Spleen (tissue), 11 donors: ENCODE results near the gene LRBA. TPM values are rescaled to one million over a fixed set of nuclear protein-coding genes. Genes with fewer than 3 reads are reported as not detected.

Source experiments
- DNase-seq: peaks from one replicate; pipeline ENCODE4 v3.0.0-alpha.2; 2020
- H3K27ac ChIP-seq, 8 donors: fragments of 200-600 bp; sonication (generic) in 7 of 8; 1 replicate in 4 of 8; 2 replicates in 4 of 8; pipeline versions ENCODE4 v1.5.0 to v1.8.0; 2016 to 2021; ENCODE audit warnings: inconsistent platforms in 4 of 8, mild to moderate bottlenecking in 4 of 8, moderate library complexity in 1 of 8
- H3K27me3 ChIP-seq, 7 donors: fragments of 200-600 bp; sonication (generic) in 6 of 7; replicated peaks in 1 of 7; 1 replicate in 4 of 7; 2 replicates in 3 of 7; pipeline versions ENCODE4 v1.5.0 to v1.8.0; 2016 to 2021; ENCODE audit warnings: inconsistent platforms in 3 of 7, mild to moderate bottlenecking in 1 of 7
- H3K36me3 ChIP-seq, 6 donors: fragments of 200-600 bp; sonication (generic) in 5 of 6; 1 replicate in 4 of 6; 2 replicates in 2 of 6; pipeline versions ENCODE4 v1.5.0 to v1.8.0; 2016 to 2021; ENCODE audit warnings: inconsistent platforms in 2 of 6
- H3K4me1 ChIP-seq, 6 donors: fragments of 200-600 bp; sonication (generic) in 5 of 6; 1 replicate in 3 of 6; 2 replicates in 3 of 6; pipeline versions ENCODE4 v1.5.0 to v1.8.0; 2016 to 2021; ENCODE audit warnings: inconsistent platforms in 3 of 6
- H3K4me3 ChIP-seq, 8 donors: fragments of 200-600 bp; sonication (generic) in 7 of 8; 1 replicate in 4 of 8; 2 replicates in 4 of 8; pipeline versions ENCODE4 v1.5.0 to v1.8.0; 2016 to 2021; ENCODE audit warnings: inconsistent platforms in 4 of 8, mild to moderate bottlenecking in 4 of 8, moderate library complexity in 2 of 8
- H3K9me3 ChIP-seq, 8 donors: fragments of 200-600 bp; sonication (generic) in 7 of 8; 1 replicate in 4 of 8; 2 replicates in 4 of 8; pipeline versions ENCODE4 v1.5.0 to v1.8.0; 2016 to 2021; ENCODE audit warnings: inconsistent platforms in 4 of 8
- CTCF ChIP-seq, 11 experiments: fragments of 200-600 bp in 7 of 11; fragments of 450-650 bp in 4 of 11; sonication (generic) in 4 of 11; IDR thresholded peaks in 8 of 11; conservative IDR thresholded peaks in 3 of 11; 1 replicate in 7 of 11; 2 replicates in 4 of 11; pipeline versions ENCODE4 v1.4.0 to v1.8.0; 2016 to 2021; ENCODE audit warnings: antibody characterized with exemption in 11 of 11, inconsistent platforms in 4 of 11, mild to moderate bottlenecking in 1 of 11
- POLR2A ChIP-seq, 3 donors: fragments of 450-650 bp; IDR thresholded peaks; one replicate each; pipeline ENCODE4 v1.5.1; 2017; ENCODE audit warnings: antibody characterized with exemption in 3 of 3, mild to moderate bottlenecking in 1 of 3
- POLR2AphosphoS5 ChIP-seq, 3 donors: sonication (generic); formaldehyde crosslinking; IDR thresholded peaks; one replicate each; pipeline ENCODE4 v1.5.1; 2017; ENCODE audit warnings: antibody characterized with exemption in 3 of 3
- WGBS, 5 donors: extraction: QIAGEN DNeasy Blood & Tissue Kit in 3 of 5; methylation state at CpG; one replicate each; pipeline versions ENCODE4 v1.1.5 to v1.1.7; 2013 to 2018; 5-methylcytosine and 5-hydroxymethylcytosine counted together
- intact Hi-C: fragments of 100-400 bp; cut with DNase I; formaldehyde crosslinking; loops from one replicate; pipeline ENCODE4 v1.15.0; 2023; ENCODE audit warnings: low total_unique reads
- polyA plus RNA-seq, 3 donors: library from polyadenylated mRNA; stranded (reverse); fragments of 200-250 nt; gene quantifications; one replicate each; pipeline ENCODE4 v1.2.1, GENCODE V29; 2013
- total RNA-seq, 7 donors: library from RNA; depleted of rRNA in 3 of 7; stranded (reverse); fragments of >200 nt in 3 of 7; fragmentation: NEBNext Ultra II Directional in 4 of 7; extraction: Animal tissue kit (Norgen Biotek cat#: 25700) in 4 of 7; gene quantifications; one replicate each; pipeline versions ENCODE4 v1.1.0 to v1.2.1, GENCODE V29; 2016 to 2021
- donor health status: healthy with polysubstance abuse.
- donor health status: DM: no; HTN: no; CAD: no; lungs with moderate emphysema.
- donor health status: DM: no; HTN: no; CAD: no.
- donor health status: Bipolar disorder and iron deficiency.
- donor health status: healthy.
- donor health status: DM: no; HTN: no; CAD: no.
- donor health status: DM: yes; HTN: yes; CAD: no.

Gene LRBA
- total and polyA plus RNA-seq, 10 donors: 8.2 to 84.9 (median 50.5) TPM

GRCh38 chr4:150306719-150307118 lies 708.4 kb downstream of the LRBA start:
- no peaks in the 10 kb centered on the region for H3K4me1 ChIP-seq
- no peak for TF ChIP-seq CTCF (IDR thresholded peaks at IDR 0.05 in 8 of 11, conservative IDR thresholded peaks at IDR 0.05 in 3 of 11)
- no peak for TF ChIP-seq POLR2A (IDR thresholded peaks at IDR 0.05)
- no peak for TF ChIP-seq POLR2AphosphoS5 (IDR thresholded peaks at IDR 0.05)
- no peaks in the 10 kb centered on the region for H3K27me3 ChIP-seq
- no peak for DNase-seq
- WGBS, 5 donors: 90 to 100% (median 94%) methylated on average over 1 of the region's 1 CpG
- intact Hi-C loops: no loop called here
- peaks cover 0 to 48% (median 6%) of the 10 kb centered on the region in 6 donors for H3K36me3 ChIP-seq
- H3K9me3 ChIP-seq: no peaks in the 10 kb centered on the region
- H3K27ac ChIP-seq: no peak overlapping the region
- H3K4me3 ChIP-seq: no peak overlapping the region

GRCh38 chr4:150305995-150306394 lies 709.1 kb downstream of the LRBA start:
- intact Hi-C loops: no loop called here
- Histone ChIP-seq H3K9me3 (no peaks in the 10 kb centered on the region), H3K4me3 (no peak overlapping the region), H3K27ac (no peak overlapping the region), H3K36me3 (peaks cover 0 to 43% (median 6%) of the 10 kb centered on the region in 6 donors), H3K27me3 (no peaks in the 10 kb centered on the region), H3K4me1 (no peaks in the 10 kb centered on the region)
- 48 to 62% (median 52%) methylated on average over 2 of the region's 2 CpGs for WGBS, 5 donors
- no peak for DNase-seq
- no peak for TF ChIP-seq POLR2A (IDR thresholded peaks at IDR 0.05)
- TF ChIP-seq POLR2AphosphoS5 (IDR thresholded peaks at IDR 0.05): no peak
- no peak for TF ChIP-seq CTCF (IDR thresholded peaks at IDR 0.05 in 8 of 11, conservative IDR thresholded peaks at IDR 0.05 in 3 of 11)

- 48 to 79% (median 63%) methylated on average over 4 of the region's 4 CpGs for WGBS, 5 donors
- Histone ChIP-seq H3K27me3 (no peaks in the 10 kb centered on the region), H3K4me3 (no peak overlapping the region), H3K9me3 (no peaks in the 10 kb centered on the region), H3K27ac (no peak overlapping the region), H3K36me3 (peaks cover 0 to 10% (median 0%) of the 10 kb centered on the region in 6 donors), H3K4me1 (no peaks in the 10 kb centered on the region)
- intact Hi-C loops: no loop called here
- no peak for DNase-seq
- TF ChIP-seq POLR2A (IDR thresholded peaks at IDR 0.05) (no peak), POLR2AphosphoS5 (IDR thresholded peaks at IDR 0.05) (no peak), CTCF (IDR thresholded peaks at IDR 0.05 in 8 of 11, conservative IDR thresholded peaks at IDR 0.05 in 3 of 11) (no peak)
These were observed 712.5 kb downstream of the LRBA start for GRCh38 chr4:150302553-150302952.

GRCh38 chr4:150299816-150300215 lies 715.3 kb downstream of the LRBA start:
- no peak overlapping the region for H3K27ac ChIP-seq
- peaks cover 0 to 3% (median 0%) of the 10 kb centered on the region in 6 donors for H3K36me3 ChIP-seq
- no peak for DNase-seq
- H3K9me3 ChIP-seq: no peaks in the 10 kb centered on the region
- no peaks in the 10 kb centered on the region for H3K27me3 ChIP-seq
- intact Hi-C loops: loop anchor here (10.0 kb wide), 1 partner anchor 575 kb away; no protein-coding TSS in a partner anchor
- WGBS, 5 donors: 94 to 97% (median 96%) methylated on average over 4 of the region's 4 CpGs
- no peaks in the 10 kb centered on the region for H3K4me1 ChIP-seq
- no peak overlapping the region for H3K4me3 ChIP-seq
- TF ChIP-seq POLR2A (IDR thresholded peaks at IDR 0.05) (no peak), POLR2AphosphoS5 (IDR thresholded peaks at IDR 0.05) (no peak), CTCF (IDR thresholded peaks at IDR 0.05 in 8 of 11, conservative IDR thresholded peaks at IDR 0.05 in 3 of 11) (no peak)
